GM23338 (cell line): ENCODE data around the gene MEGF6. TPM values are rescaled to one million over a fixed set of nuclear protein-coding genes. Genes with fewer than 3 reads are reported as not detected.

Experiments
- ATAC-seq: fragments of 200-7000 bp; cut with Tn5 transposase; 3 replicates; pipeline ENCODE4 v1.9.1; 2020
- DNase-seq: peaks from one replicate; pipeline ENCODE4 v3.0.0-alpha.2; 2015; ENCODE audit warnings: low spot score
- H2AFZ ChIP-seq: fragments of 200-600 bp; sonication (generic); 2 replicates; pipeline ENCODE4 v1.8.0; 2016; ENCODE audit warnings: antibody characterized with exemption, mild to moderate bottlenecking, moderate library complexity
- H3F3A ChIP-seq: fragments of 200-600 bp; sonication (generic); replicated peaks from 2 replicates; pipeline ENCODE4 v1.8.0; 2017; ENCODE audit warnings: antibody characterized with exemption, mixed run types, low read depth
- H3K27ac ChIP-seq: fragments of 200-600 bp; sonication (generic); 2 replicates; pipeline ENCODE4 v1.6.1; 2016; ENCODE audit warnings: low read depth
- H3K27me3 ChIP-seq: fragments of 200-600 bp; sonication (generic); 2 replicates; pipeline ENCODE4 v1.8.0; 2016; ENCODE audit warnings: mild to moderate bottlenecking, mixed run types, moderate library complexity; ENCODE audit not compliant: insufficient read depth
- H3K36me3 ChIP-seq: fragments of 200-600 bp; sonication (generic); 2 replicates; pipeline ENCODE4 v1.8.0; 2016; ENCODE audit warnings: mild to moderate bottlenecking; ENCODE audit not compliant: insufficient read depth
- H3K4me1 ChIP-seq: fragments of 200-600 bp; sonication (generic); 2 replicates; pipeline ENCODE4 v1.8.0; 2016; ENCODE audit warnings: mild to moderate bottlenecking, moderate library complexity; ENCODE audit not compliant: insufficient read depth
- H3K4me2 ChIP-seq: fragments of 200-600 bp; sonication (generic); 2 replicates; pipeline ENCODE4 v1.7.1; 2017; ENCODE audit warnings: mixed run types
- H3K4me3 ChIP-seq: fragments of 200-600 bp; sonication (generic); 2 replicates; pipeline ENCODE4 v1.6.1; 2016; ENCODE audit warnings: mixed run types
- H3K79me2 ChIP-seq: fragments of 200-600 bp; sonication (generic); replicated peaks from 2 replicates; pipeline ENCODE4 v1.8.0; 2017; ENCODE audit warnings: mild to moderate bottlenecking; ENCODE audit not compliant: insufficient read depth
- H3K9me2 ChIP-seq: fragments of 200-600 bp; sonication (generic); 2 replicates; pipeline ENCODE4 v1.8.0; 2017; ENCODE audit not compliant: insufficient read depth
- H4K20me1 ChIP-seq: fragments of 200-600 bp; sonication (generic); replicated peaks from 2 replicates; pipeline ENCODE4 v1.8.0; 2017; ENCODE audit warnings: mild to moderate bottlenecking; ENCODE audit not compliant: insufficient read depth
- H3K27ac Mint-ChIP-seq: 2 replicates; pipeline ENCODE4 v1.8.0; 2020; ENCODE audit warnings: inconsistent platforms, mild to moderate bottlenecking, moderate library complexity, mixed read lengths
- H3K27me3 Mint-ChIP-seq: 3 replicates; pipeline ENCODE4 v1.8.0; 2022; ENCODE audit warnings: low read depth, mild to moderate bottlenecking, moderate library complexity, mixed read lengths, inconsistent platforms; ENCODE audit not compliant: insufficient read depth, poor library complexity
- H3K36me3 Mint-ChIP-seq: 3 replicates; pipeline ENCODE4 v1.8.0; 2021; ENCODE audit warnings: low read depth, mild to moderate bottlenecking, inconsistent platforms, moderate library complexity, mixed read lengths
- H3K4me1 Mint-ChIP-seq: 3 replicates; pipeline ENCODE4 v1.8.0; 2020; ENCODE audit warnings: mild to moderate bottlenecking, inconsistent platforms, mixed read lengths
- H3K4me3 Mint-ChIP-seq: 3 replicates; pipeline ENCODE4 v1.8.0; 2021; ENCODE audit warnings: moderate library complexity, mild to moderate bottlenecking, inconsistent platforms, mixed read lengths
- H3K9me3 Mint-ChIP-seq: 3 replicates; pipeline ENCODE4 v1.8.0; 2020; ENCODE audit warnings: moderate library complexity, mild to moderate bottlenecking, inconsistent platforms, mixed read lengths
- CREB1 ChIP-seq: fragments of 250-450 bp; sonication (Bioruptor Pico); IDR thresholded peaks from 2 replicates; pipeline ENCODE4 v1.5.0; 2020; ENCODE audit warnings: low read depth, mild to moderate bottlenecking, moderate library complexity
- CTCF ChIP-seq, 2 experiments: fragments of 200-600 bp in 1 of 2; sonication (generic) in 1 of 2; conservative IDR thresholded peaks; 2 replicates each; pipeline versions ENCODE4 v1.5.1 to v1.6.1; 2016 to 2017; ENCODE audit warnings: antibody characterized with exemption in 2 of 2, low read depth in 2 of 2, mild to moderate bottlenecking in 2 of 2, moderate library complexity in 1 of 2
- ETS1 ChIP-seq: IDR thresholded peaks from 2 replicates; pipeline ENCODE4 v1.6.1; 2016; ENCODE audit warnings: antibody characterized with exemption
- EZH2 ChIP-seq: fragments of 200-600 bp; sonication (generic); IDR thresholded peaks from one replicate; pipeline ENCODE4 v1.8.0; 2017; ENCODE audit warnings: antibody characterized with exemption, mild to moderate bottlenecking, low read depth; ENCODE audit not compliant: unreplicated experiment
- EZH2phosphoT487 ChIP-seq: fragments of 200-600 bp; sonication (generic); IDR thresholded peaks from one replicate; pipeline ENCODE4 v1.8.1; 2018; ENCODE audit warnings: antibody characterized with exemption; ENCODE audit not compliant: unreplicated experiment
- JUNB ChIP-seq: IDR thresholded peaks from one replicate; pipeline ENCODE4 v1.6.1; 2016; ENCODE audit warnings: antibody characterized with exemption; ENCODE audit not compliant: unreplicated experiment
- NANOG ChIP-seq: IDR thresholded peaks from 2 replicates; pipeline ENCODE4 v1.6.1; 2016; ENCODE audit warnings: antibody characterized with exemption, borderline replicate concordance
- POLR2AphosphoS5 ChIP-seq: IDR thresholded peaks from 2 replicates; pipeline ENCODE4 v1.6.1; 2016; ENCODE audit warnings: antibody characterized with exemption, low read depth
- STAT1 ChIP-seq: IDR thresholded peaks from one replicate; pipeline ENCODE4 v1.6.1; 2016; ENCODE audit warnings: antibody characterized with exemption; ENCODE audit not compliant: unreplicated experiment
- ZNF114 ChIP-seq: fragments of 250-450 bp; sonication (Bioruptor Pico); IDR thresholded peaks from 2 replicates; pipeline ENCODE4 v1.5.0; 2020; ENCODE audit warnings: mild to moderate bottlenecking, moderate library complexity
- ZNF331 ChIP-seq: fragments of 250-450 bp; sonication (Bioruptor Pico); IDR thresholded peaks from 2 replicates; pipeline ENCODE4 v1.5.0; 2020; ENCODE audit warnings: low read depth, mild to moderate bottlenecking, moderate library complexity
- polyA plus RNA-seq: library from polyadenylated mRNA; unstranded; fragments of >200 nt; fragmentation: Nextera tagmentation; extraction: Ambion mirVana; gene quantifications from 2 replicates; pipeline ENCODE4 v1.2.1, GENCODE V29; 2016
- total RNA-seq: library from RNA; depleted of rRNA; stranded (reverse); fragments of >200 nt; shearing (Covaris generic); gene quantifications from 2 replicates; pipeline ENCODE4 v1.2.3, GENCODE V29; 2014

The MEGF6 gene
- total and polyA plus RNA-seq, 2 experiments from 2014 or later = 4.0 to 21.4 TPM

- H3K36me3 Mint-ChIP-seq = peaks cover 11% of the 10 kb centered on the region
Measured at GRCh38 chr1:3645666-3646355, 34.5 kb upstream of the MEGF6 start.

GRCh38 chr1:3645247-3645646 is 33.9 kb upstream of the MEGF6 start:
- Histone ChIP-seq H3K27me3 (peaks cover 3% of the 10 kb centered on the region), H3K27ac (no peak overlapping the region), H2AFZ (no peak overlapping the region), H3K4me3 (no peak overlapping the region), H3K9me2 (no peaks in the 10 kb centered on the region), H3K79me2 (peaks cover 25% of the 10 kb centered on the region), H3K4me1 (peaks cover 9% of the 10 kb centered on the region; the same call in 1 of the 2 replicates), H3K4me2 (no peak overlapping the region), H3K36me3 (0 out of 2 replicates have a peak, but pooled peaks cover 11% of the 10 kb centered on the region), H3F3A (no peaks in the 10 kb centered on the region; the same call in 1 of the 2 replicates), H4K20me1 (peaks cover 16% of the 10 kb centered on the region)
- Mint-ChIP-seq H3K4me3 (no peak overlapping the region), H3K9me3 (no peaks in the 10 kb centered on the region), H3K27me3 (peaks cover 8% of the 10 kb centered on the region), H3K27ac (no peak overlapping the region), H3K4me1 (0 out of 3 replicates have a peak, but pooled peaks cover 3% of the 10 kb centered on the region), H3K36me3 (peaks cover 11% of the 10 kb centered on the region)
- TF ChIP-seq EZH2phosphoT487 (no peak), CREB1 (CRISPR knock-in tag) (no peak), ETS1 (no peak), ZNF114 (CRISPR knock-in tag) (no peak), JUNB (no peak), STAT1 (no peak), POLR2AphosphoS5 (no peak), ZNF331 (CRISPR knock-in tag) (no peak)
- DNase-seq = no peak
- ATAC-seq = no peak

More at GRCh38 chr1:3645666-3646355, 34.5 kb upstream of the MEGF6 start:
- H3K9me3 Mint-ChIP-seq = no peaks in the 10 kb centered on the region
- Histone ChIP-seq H3K27ac (no peak overlapping the region; the same call in 1 of the 2 replicates), H4K20me1 (peaks cover 16% of the 10 kb centered on the region), H3F3A (no peaks in the 10 kb centered on the region; the same call in 1 of the 2 replicates), H3K4me1 (peaks cover 13% of the 10 kb centered on the region; the same call in 1 of the 2 replicates), H3K4me2 (no peak overlapping the region), H3K79me2 (peaks cover 25% of the 10 kb centered on the region), H3K4me3 (no peak overlapping the region), H3K27me3 (peaks cover 8% of the 10 kb centered on the region), H2AFZ (no peak overlapping the region), H3K9me2 (no peaks in the 10 kb centered on the region), H3K36me3 (0 out of 2 replicates have a peak, but pooled peaks cover 11% of the 10 kb centered on the region)
- H3K4me3 Mint-ChIP-seq = no peak overlapping the region
- no peak overlapping the region for H3K27ac Mint-ChIP-seq
- ATAC-seq (no peak), DNase-seq (no peak)
- peaks cover 13% of the 10 kb centered on the region for H3K27me3 Mint-ChIP-seq
- H3K4me1 Mint-ChIP-seq = peaks cover 5% of the 10 kb centered on the region; the same call in 2 of the 3 replicates
- TF ChIP-seq JUNB = no peak

- Histone ChIP-seq H3K27me3 (no peaks in the 10 kb centered on the region), H4K20me1 (peaks cover 16% of the 10 kb centered on the region), H3K4me3 (no peak overlapping the region), H3K4me2 (no peak overlapping the region), H3K36me3 (0 out of 2 replicates have a peak, but pooled peaks cover 11% of the 10 kb centered on the region), H2AFZ (no peak overlapping the region), H3K79me2 (peaks cover 24% of the 10 kb centered on the region), H3K27ac (no peak overlapping the region), H3K4me1 (peaks cover 8% of the 10 kb centered on the region; the same call in 1 of the 2 replicates), H3F3A (no peaks in the 10 kb centered on the region; the same call in 1 of the 2 replicates), H3K9me2 (no peaks in the 10 kb centered on the region)
- no peak for ATAC-seq
- H3K4me3 Mint-ChIP-seq = no peak overlapping the region
- H3K27ac Mint-ChIP-seq = no peak overlapping the region
- peaks cover 4% of the 10 kb centered on the region for H3K27me3 Mint-ChIP-seq
- peaks cover 11% of the 10 kb centered on the region for H3K36me3 Mint-ChIP-seq
- H3K4me1 Mint-ChIP-seq = 0 out of 3 replicates have a peak, but pooled peaks cover 3% of the 10 kb centered on the region
- no peak for DNase-seq
- no peaks in the 10 kb centered on the region for H3K9me3 Mint-ChIP-seq
- TF ChIP-seq ZNF331 (CRISPR knock-in tag) (no peak), POLR2AphosphoS5 (no peak), JUNB (no peak), EZH2phosphoT487 (no peak), ZNF114 (CRISPR knock-in tag) (no peak), CTCF (conservative IDR thresholded peaks at IDR 0.05; ENCODE audit: low read depth in 2 of 2) (no peak), ETS1 (no peak), NANOG (no peak), EZH2 (no peak)
Measured at GRCh38 chr1:3644273-3644672, 33.0 kb upstream of the MEGF6 start.
